CD4-positive, CD25-positive, alpha-beta regulatory T cell (primary cell): ENCODE results near the gene RPS21. TPM values are rescaled to one million over a fixed set of nuclear protein-coding genes. Genes with fewer than 3 reads are reported as not detected.
"Not testable (repeated sequence)": the region's sequence is repeated elsewhere in the genome, so short reads cannot be mapped to it uniquely, and the experiment has no call there.

Experiments used
- ATAC-seq, 2 donors: fragments of 150-1000 bp; cut with Tn5 transposase; one replicate each; pipeline ENCODE4 v1.10.0; 2021; ENCODE audit warnings: low read depth in 2 of 2, moderate number of reproducible peaks in 2 of 2, moderate library complexity in 1 of 2
- DNase-seq, 3 donors: peaks; one replicate each; pipeline versions ENCODE4 v3.0.0 to v3.0.0-alpha.2; 2012 to 2022; ENCODE audit warnings: mixed read lengths in 1 of 3
- H3K27ac ChIP-seq: one replicate; pipeline ENCODE4 v1.7.0; 2013; ENCODE audit warnings: mild to moderate bottlenecking, low read length; ENCODE audit not compliant: insufficient read depth, poor library complexity, severe bottlenecking
- H3K27me3 ChIP-seq: one replicate; pipeline ENCODE4 v1.7.0; 2013; ENCODE audit warnings: low read length; ENCODE audit not compliant: control insufficient read depth, insufficient read depth
- H3K36me3 ChIP-seq: one replicate; pipeline ENCODE4 v1.7.0; 2013; ENCODE audit warnings: mild to moderate bottlenecking, low read length, moderate library complexity; ENCODE audit not compliant: control insufficient read depth, insufficient read depth
- H3K4me1 ChIP-seq: 2 replicates; pipeline ENCODE4 v1.7.0; 2013; ENCODE audit warnings: mild to moderate bottlenecking, low read length; ENCODE audit not compliant: insufficient read depth, control insufficient read depth, poor library complexity, severe bottlenecking
- H3K4me3 ChIP-seq: one replicate; pipeline ENCODE4 v1.7.0; 2013; ENCODE audit warnings: low read depth, mild to moderate bottlenecking, low read length, moderate library complexity
- H3K9me3 ChIP-seq, 2 experiments: 1 replicate in 1 of 2; 2 replicates in 1 of 2; pipeline ENCODE4 v1.7.0; 2013; ENCODE audit warnings: low read length in 2 of 2, mild to moderate bottlenecking in 1 of 2, moderate library complexity in 1 of 2; ENCODE audit not compliant: control insufficient read depth in 2 of 2
- H3K27ac Mint-ChIP-seq, 3 donors: one replicate each; pipeline ENCODE4 v1.8.0; 2020 to 2022; ENCODE audit warnings: mild to moderate bottlenecking in 3 of 3, mixed read lengths in 3 of 3, moderate library complexity in 2 of 3
- H3K27me3 Mint-ChIP-seq: one replicate; pipeline ENCODE4 v1.8.0; 2022; ENCODE audit warnings: mild to moderate bottlenecking, mixed read lengths
- H3K36me3 Mint-ChIP-seq: one replicate; pipeline ENCODE4 v1.8.0; 2020; ENCODE audit warnings: mixed read lengths
- H3K4me1 Mint-ChIP-seq, 4 donors: one replicate each; pipeline ENCODE4 v1.8.0; 2020 to 2022; ENCODE audit warnings: mixed read lengths in 4 of 4, mild to moderate bottlenecking in 1 of 4
- H3K4me3 Mint-ChIP-seq, 4 donors: one replicate each; pipeline ENCODE4 v1.8.0; 2020 to 2022; ENCODE audit warnings: mild to moderate bottlenecking in 4 of 4, mixed read lengths in 4 of 4, moderate library complexity in 3 of 4
- H3K9me3 Mint-ChIP-seq, 7 donors: one replicate each; pipeline ENCODE4 v1.8.0; 2020 to 2022; ENCODE audit warnings: mixed read lengths in 7 of 7, mild to moderate bottlenecking in 3 of 7, moderate library complexity in 2 of 7
- polyA plus RNA-seq, 4 donors: library from polyadenylated mRNA; unstranded; fragments of 300-500 nt; fragmentation: Illumina TruSeq; gene quantifications; one replicate each; pipeline ENCODE4 v1.2.3, GENCODE V29; 2021
- total RNA-seq: library from RNA; stranded (reverse); gene quantifications from one replicate; pipeline ENCODE4 v1.2.3, GENCODE V29; 2022

RPS21 gene
- total and polyA plus RNA-seq, 5 donors from 2014 or later: 1,945 to 3,094 (median 2,256) TPM

- Mint-ChIP-seq H3K36me3 (no peaks in the 10 kb centered on the region), H3K9me3 (no peaks in the 10 kb centered on the region), H3K27me3 (no peaks in the 10 kb centered on the region), H3K4me3 (no peak overlapping the region), H3K4me1 (no peaks in the 10 kb centered on the region), H3K27ac (no peak overlapping the region)
- Histone ChIP-seq H3K9me3 (no peaks in the 10 kb centered on the region), H3K27ac (no peak overlapping the region), H3K4me1 (no peaks in the 10 kb centered on the region), H3K27me3 (no peaks in the 10 kb centered on the region), H3K4me3 (no peak overlapping the region), H3K36me3 (no peaks in the 10 kb centered on the region)
- DNase-seq: no peak
- ATAC-seq: no peak
Observed at GRCh38 chr20:62425281-62426058, 38.6 kb downstream of the RPS21 start.

GRCh38 chr20:62426059-62426348, 39.1 kb downstream of the RPS21 start:
- H3K27me3 ChIP-seq: not testable (repeated sequence)

GRCh38 chr20:62426699-62427131, 39.8 kb downstream of the RPS21 start:
- Histone ChIP-seq H3K27me3 (no peaks in the 10 kb centered on the region), H3K4me3 (no peak overlapping the region), H3K27ac (no peak overlapping the region), H3K9me3 (no peaks in the 10 kb centered on the region), H3K36me3 (no peaks in the 10 kb centered on the region), H3K4me1 (no peaks in the 10 kb centered on the region)
- no peaks in the 10 kb centered on the region for H3K9me3 Mint-ChIP-seq
- ATAC-seq: no peak
- H3K4me3 Mint-ChIP-seq: no peak overlapping the region
- DNase-seq: no peak
- peaks cover 0 to 2% (median 0%) of the 10 kb centered on the region in 4 donors for H3K4me1 Mint-ChIP-seq
- H3K36me3 Mint-ChIP-seq: no peaks in the 10 kb centered on the region
- no peaks in the 10 kb centered on the region for H3K27me3 Mint-ChIP-seq
- H3K27ac Mint-ChIP-seq: no peak overlapping the region

More at GRCh38 chr20:62426059-62426348, 39.1 kb downstream of the RPS21 start:
- H3K4me3 ChIP-seq, H3K36me3 Mint-ChIP-seq, H3K27me3 Mint-ChIP-seq, H3K27ac Mint-ChIP-seq, H3K9me3 ChIP-seq, H3K4me1 ChIP-seq, ATAC-seq, H3K36me3 ChIP-seq, H3K4me3 Mint-ChIP-seq, H3K4me1 Mint-ChIP-seq, H3K9me3 Mint-ChIP-seq, DNase-seq, H3K27ac ChIP-seq: not testable (repeated sequence)

- H3K9me3 Mint-ChIP-seq: no peaks in the 10 kb centered on the region
- H3K27me3 Mint-ChIP-seq: no peaks in the 10 kb centered on the region
- H3K27ac ChIP-seq: no peak within 1 kb of the TSS
- H3K4me1 ChIP-seq: no peaks in the 10 kb centered on the region
- H3K9me3 ChIP-seq: no peaks in the 10 kb centered on the region
- H3K27me3 ChIP-seq: no peaks in the 10 kb centered on the region
- ATAC-seq: no peak
- no peak within 1 kb of the TSS for H3K27ac Mint-ChIP-seq
- H3K36me3 ChIP-seq: no peaks in the 10 kb centered on the region
- DNase-seq: no peak
- no peak within 1 kb of the TSS for H3K4me3 Mint-ChIP-seq
- H3K4me3 ChIP-seq: no peak within 1 kb of the TSS
- H3K4me1 Mint-ChIP-seq: peaks cover 0 to 2% (median 0%) of the 10 kb centered on the region in 4 donors
- no peaks in the 10 kb centered on the region for H3K36me3 Mint-ChIP-seq
Observed at GRCh38 chr20:62427172-62428001, 40.5 kb downstream of the RPS21 start, which contains the start of gene RBBP8NL. Gene RBBP8NL (minus strand): TSS chr20:62427539. CDS start chr20:62419647, 7,892 bp downstream.

GRCh38 chr20:62428002-62428372, 41.1 kb downstream of the RPS21 start:
- H3K27ac Mint-ChIP-seq: no peak overlapping the region
- no peaks in the 10 kb centered on the region for H3K9me3 Mint-ChIP-seq
- H3K36me3 Mint-ChIP-seq: no peaks in the 10 kb centered on the region
- DNase-seq (no peak), ATAC-seq (no peak)
- H3K27me3 ChIP-seq: no peaks in the 10 kb centered on the region
- no peak overlapping the region for H3K4me3 Mint-ChIP-seq
- no peak overlapping the region for H3K27ac ChIP-seq
- H3K4me3 ChIP-seq: no peak overlapping the region
- no peaks in the 10 kb centered on the region for H3K27me3 Mint-ChIP-seq
- peaks cover 0 to 2% (median 0%) of the 10 kb centered on the region in 4 donors for H3K4me1 Mint-ChIP-seq
- H3K9me3 ChIP-seq: no peaks in the 10 kb centered on the region
- H3K36me3 ChIP-seq: no peaks in the 10 kb centered on the region
- no peaks in the 10 kb centered on the region for H3K4me1 ChIP-seq

GRCh38 chr20:62428396-62429295, 41.7 kb downstream of the RPS21 start:
- Histone ChIP-seq H3K27me3 (no peaks in the 10 kb centered on the region), H3K4me3 (no peak overlapping the region), H3K27ac (no peak overlapping the region), H3K36me3 (no peaks in the 10 kb centered on the region), H3K9me3 (no peaks in the 10 kb centered on the region), H3K4me1 (no peaks in the 10 kb centered on the region)
- no peaks in the 10 kb centered on the region for H3K9me3 Mint-ChIP-seq
- H3K27me3 Mint-ChIP-seq: peaks cover under 1% of the 10 kb centered on the region
- no peak overlapping the region for H3K27ac Mint-ChIP-seq
- peaks cover 0 to 2% (median 0%) of the 10 kb centered on the region in 4 donors for H3K4me1 Mint-ChIP-seq
- H3K4me3 Mint-ChIP-seq: no peak overlapping the region
- ATAC-seq (no peak), DNase-seq (no peak)
- no peaks in the 10 kb centered on the region for H3K36me3 Mint-ChIP-seq

GRCh38 chr20:62429455-62430310, 42.8 kb downstream of the RPS21 start:
- no peaks in the 10 kb centered on the region for H3K9me3 ChIP-seq
- H3K4me1 Mint-ChIP-seq: peaks cover 0 to 2% (median 0%) of the 10 kb centered on the region in 4 donors
- no peaks in the 10 kb centered on the region for H3K9me3 Mint-ChIP-seq
- ATAC-seq: no peak
- H3K4me3 Mint-ChIP-seq: no peak overlapping the region
- H3K36me3 ChIP-seq: no peaks in the 10 kb centered on the region
- H3K27ac ChIP-seq: no peak overlapping the region
- H3K4me3 ChIP-seq: no peak overlapping the region
- no peak overlapping the region for H3K27ac Mint-ChIP-seq
- no peaks in the 10 kb centered on the region for H3K36me3 Mint-ChIP-seq
- H3K4me1 ChIP-seq: no peaks in the 10 kb centered on the region
- no peak for DNase-seq
- H3K27me3 Mint-ChIP-seq: peaks cover 9% of the 10 kb centered on the region
- H3K27me3 ChIP-seq: no peaks in the 10 kb centered on the region
